ENCODE measurements around the gene LCE1A.

DNA sequence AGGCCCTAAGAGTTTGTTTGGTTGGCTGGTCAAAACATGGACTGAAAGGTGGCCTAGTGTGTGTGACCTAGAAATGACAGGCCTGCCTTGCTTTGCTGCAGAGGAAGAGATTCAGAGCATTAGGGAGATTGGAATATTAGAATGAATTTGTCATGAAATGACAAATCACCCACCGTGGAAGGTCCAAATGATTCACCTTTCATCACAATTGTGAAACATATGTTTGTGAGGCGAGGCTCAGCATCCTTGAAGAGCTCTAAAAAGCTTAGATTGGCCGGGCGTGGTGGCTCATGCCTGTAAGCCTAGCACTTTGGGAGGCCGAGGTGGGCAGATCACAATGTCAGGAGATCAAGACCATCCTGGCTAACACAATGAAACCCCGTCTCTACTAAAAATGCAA lies 10.0 kb upstream of the LCE1A start:
- TF ChIP-seq, protein P1, sequence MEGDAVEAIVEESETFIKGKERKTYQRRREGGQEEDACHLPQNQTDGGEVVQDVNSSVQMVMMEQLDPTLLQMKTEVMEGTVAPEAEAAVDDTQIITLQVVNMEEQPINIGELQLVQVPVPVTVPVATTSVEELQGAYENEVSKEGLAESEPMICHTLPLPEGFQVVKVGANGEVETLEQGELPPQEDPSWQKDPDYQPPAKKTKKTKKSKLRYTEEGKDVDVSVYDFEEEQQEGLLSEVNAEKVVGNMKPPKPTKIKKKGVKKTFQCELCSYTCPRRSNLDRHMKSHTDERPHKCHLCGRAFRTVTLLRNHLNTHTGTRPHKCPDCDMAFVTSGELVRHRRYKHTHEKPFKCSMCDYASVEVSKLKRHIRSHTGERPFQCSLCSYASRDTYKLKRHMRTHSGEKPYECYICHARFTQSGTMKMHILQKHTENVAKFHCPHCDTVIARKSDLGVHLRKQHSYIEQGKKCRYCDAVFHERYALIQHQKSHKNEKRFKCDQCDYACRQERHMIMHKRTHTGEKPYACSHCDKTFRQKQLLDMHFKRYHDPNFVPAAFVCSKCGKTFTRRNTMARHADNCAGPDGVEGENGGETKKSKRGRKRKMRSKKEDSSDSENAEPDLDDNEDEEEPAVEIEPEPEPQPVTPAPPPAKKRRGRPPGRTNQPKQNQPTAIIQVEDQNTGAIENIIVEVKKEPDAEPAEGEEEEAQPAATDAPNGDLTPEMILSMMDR (tag by site-specific recombination; IDR thresholded peaks at IDR 0.05), result no peak
- TF ChIP-seq WT1 (tag by site-specific recombination; IDR thresholded peaks at IDR 0.05), result no peak
- TF ChIP-seq, protein P2, sequence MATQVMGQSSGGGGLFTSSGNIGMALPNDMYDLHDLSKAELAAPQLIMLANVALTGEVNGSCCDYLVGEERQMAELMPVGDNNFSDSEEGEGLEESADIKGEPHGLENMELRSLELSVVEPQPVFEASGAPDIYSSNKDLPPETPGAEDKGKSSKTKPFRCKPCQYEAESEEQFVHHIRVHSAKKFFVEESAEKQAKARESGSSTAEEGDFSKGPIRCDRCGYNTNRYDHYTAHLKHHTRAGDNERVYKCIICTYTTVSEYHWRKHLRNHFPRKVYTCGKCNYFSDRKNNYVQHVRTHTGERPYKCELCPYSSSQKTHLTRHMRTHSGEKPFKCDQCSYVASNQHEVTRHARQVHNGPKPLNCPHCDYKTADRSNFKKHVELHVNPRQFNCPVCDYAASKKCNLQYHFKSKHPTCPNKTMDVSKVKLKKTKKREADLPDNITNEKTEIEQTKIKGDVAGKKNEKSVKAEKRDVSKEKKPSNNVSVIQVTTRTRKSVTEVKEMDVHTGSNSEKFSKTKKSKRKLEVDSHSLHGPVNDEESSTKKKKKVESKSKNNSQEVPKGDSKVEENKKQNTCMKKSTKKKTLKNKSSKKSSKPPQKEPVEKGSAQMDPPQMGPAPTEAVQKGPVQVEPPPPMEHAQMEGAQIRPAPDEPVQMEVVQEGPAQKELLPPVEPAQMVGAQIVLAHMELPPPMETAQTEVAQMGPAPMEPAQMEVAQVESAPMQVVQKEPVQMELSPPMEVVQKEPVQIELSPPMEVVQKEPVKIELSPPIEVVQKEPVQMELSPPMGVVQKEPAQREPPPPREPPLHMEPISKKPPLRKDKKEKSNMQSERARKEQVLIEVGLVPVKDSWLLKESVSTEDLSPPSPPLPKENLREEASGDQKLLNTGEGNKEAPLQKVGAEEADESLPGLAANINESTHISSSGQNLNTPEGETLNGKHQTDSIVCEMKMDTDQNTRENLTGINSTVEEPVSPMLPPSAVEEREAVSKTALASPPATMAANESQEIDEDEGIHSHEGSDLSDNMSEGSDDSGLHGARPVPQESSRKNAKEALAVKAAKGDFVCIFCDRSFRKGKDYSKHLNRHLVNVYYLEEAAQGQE (tag by site-specific recombination; IDR thresholded peaks at IDR 0.05), result no peak
- TF ChIP-seq, protein P3, sequence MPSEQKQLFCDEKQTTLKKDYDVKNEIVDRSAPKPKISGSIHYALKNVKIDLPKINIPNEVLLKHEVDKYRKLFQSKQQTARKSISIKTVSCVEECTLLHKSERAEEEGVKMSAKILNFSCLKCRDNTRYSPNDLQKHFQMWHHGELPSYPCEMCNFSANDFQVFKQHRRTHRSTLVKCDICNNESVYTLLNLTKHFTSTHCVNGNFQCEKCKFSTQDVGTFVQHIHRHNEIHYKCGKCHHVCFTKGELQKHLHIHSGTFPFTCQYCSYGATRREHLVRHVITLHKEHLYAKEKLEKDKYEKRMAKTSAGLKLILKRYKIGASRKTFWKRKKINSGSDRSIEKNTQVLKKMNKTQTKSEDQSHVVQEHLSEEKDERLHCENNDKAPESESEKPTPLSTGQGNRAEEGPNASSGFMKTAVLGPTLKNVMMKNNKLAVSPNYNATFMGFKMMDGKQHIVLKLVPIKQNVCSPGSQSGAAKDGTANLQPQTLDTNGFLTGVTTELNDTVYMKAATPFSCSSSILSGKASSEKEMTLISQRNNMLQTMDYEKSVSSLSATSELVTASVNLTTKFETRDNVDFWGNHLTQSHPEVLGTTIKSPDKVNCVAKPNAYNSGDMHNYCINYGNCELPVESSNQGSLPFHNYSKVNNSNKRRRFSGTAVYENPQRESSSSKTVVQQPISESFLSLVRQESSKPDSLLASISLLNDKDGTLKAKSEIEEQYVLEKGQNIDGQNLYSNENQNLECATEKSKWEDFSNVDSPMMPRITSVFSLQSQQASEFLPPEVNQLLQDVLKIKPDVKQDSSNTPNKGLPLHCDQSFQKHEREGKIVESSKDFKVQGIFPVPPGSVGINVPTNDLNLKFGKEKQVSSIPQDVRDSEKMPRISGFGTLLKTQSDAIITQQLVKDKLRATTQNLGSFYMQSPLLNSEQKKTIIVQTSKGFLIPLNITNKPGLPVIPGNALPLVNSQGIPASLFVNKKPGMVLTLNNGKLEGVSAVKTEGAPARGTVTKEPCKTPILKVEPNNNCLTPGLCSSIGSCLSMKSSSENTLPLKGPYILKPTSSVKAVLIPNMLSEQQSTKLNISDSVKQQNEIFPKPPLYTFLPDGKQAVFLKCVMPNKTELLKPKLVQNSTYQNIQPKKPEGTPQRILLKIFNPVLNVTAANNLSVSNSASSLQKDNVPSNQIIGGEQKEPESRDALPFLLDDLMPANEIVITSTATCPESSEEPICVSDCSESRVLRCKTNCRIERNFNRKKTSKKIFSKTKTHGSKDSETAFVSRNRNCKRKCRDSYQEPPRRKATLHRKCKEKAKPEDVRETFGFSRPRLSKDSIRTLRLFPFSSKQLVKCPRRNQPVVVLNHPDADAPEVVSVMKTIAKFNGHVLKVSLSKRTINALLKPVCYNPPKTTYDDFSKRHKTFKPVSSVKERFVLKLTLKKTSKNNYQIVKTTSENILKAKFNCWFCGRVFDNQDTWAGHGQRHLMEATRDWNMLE (tag by site-specific recombination; conservative IDR thresholded peaks at IDR 0.05; ENCODE audit: low read depth), result no peak
- TF ChIP-seq, protein P4, sequence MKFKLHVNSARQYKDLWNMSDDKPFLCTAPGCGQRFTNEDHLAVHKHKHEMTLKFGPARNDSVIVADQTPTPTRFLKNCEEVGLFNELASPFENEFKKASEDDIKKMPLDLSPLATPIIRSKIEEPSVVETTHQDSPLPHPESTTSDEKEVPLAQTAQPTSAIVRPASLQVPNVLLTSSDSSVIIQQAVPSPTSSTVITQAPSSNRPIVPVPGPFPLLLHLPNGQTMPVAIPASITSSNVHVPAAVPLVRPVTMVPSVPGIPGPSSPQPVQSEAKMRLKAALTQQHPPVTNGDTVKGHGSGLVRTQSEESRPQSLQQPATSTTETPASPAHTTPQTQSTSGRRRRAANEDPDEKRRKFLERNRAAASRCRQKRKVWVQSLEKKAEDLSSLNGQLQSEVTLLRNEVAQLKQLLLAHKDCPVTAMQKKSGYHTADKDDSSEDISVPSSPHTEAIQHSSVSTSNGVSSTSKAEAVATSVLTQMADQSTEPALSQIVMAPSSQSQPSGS (tag by site-specific recombination; IDR thresholded peaks at IDR 0.05; ENCODE audit: low read depth), result no peak
